ENCODE measurements around the gene UBD. TPM values are rescaled to one million over a fixed set of nuclear protein-coding genes. Genes with fewer than 3 reads are reported as not detected.

Gene UBD
- total and polyA plus RNA-seq, 2 of the 13 experiments (the other 11 are each of a cell fraction or from before 2014, with no cell fraction given): 13.9 to 172 TPM

DNA sequence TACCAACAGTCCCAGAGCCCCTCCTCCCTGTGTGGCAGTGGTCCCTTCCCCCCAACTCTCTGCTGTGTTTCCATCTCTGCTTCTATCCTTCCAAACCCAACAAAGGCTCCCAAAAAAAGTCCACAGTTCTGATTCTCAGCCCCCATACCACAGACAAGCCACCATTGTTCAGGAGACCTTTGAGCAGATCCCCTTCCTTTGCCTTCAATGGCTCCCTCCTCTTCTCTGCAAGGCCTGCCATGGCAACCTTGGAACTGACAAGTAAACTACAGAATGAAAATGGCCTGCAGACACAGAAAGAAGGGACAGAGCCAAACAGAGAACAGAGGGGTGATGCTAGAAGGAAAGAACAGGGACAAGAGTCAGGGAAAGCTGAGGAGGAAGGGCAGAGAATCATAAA lies 48.6 kb upstream of the UBD start:
- FAIRE-seq: no peak
- TF ChIP-seq HES4 (CRISPR knock-in tag; IDR thresholded peaks at IDR 0.05; ENCODE audit: borderline replicate concordance) (no peak), HOXD1 (CRISPR knock-in tag; IDR thresholded peaks at IDR 0.05) (no peak), ZNF644 (CRISPR knock-in tag; IDR thresholded peaks at IDR 0.05; ENCODE audit: low read depth) (no peak), ZFP1 (CRISPR knock-in tag; IDR thresholded peaks at IDR 0.05) (no peak), HOXA9 (CRISPR knock-in tag; IDR thresholded peaks at IDR 0.05; ENCODE audit: borderline replicate concordance) (no peak), ZNF572 (CRISPR knock-in tag; IDR thresholded peaks at IDR 0.05) (no peak), ATAD3A (CRISPR knock-in tag; IDR thresholded peaks at IDR 0.05) (no peak), ZNF879 (CRISPR knock-in tag; IDR thresholded peaks at IDR 0.05) (no peak), ZNF737 (CRISPR knock-in tag; IDR thresholded peaks at IDR 0.05; ENCODE audit: borderline replicate concordance) (no peak), ARNT (IDR thresholded peaks at IDR 0.05) (no peak)
- TF ChIP-seq, protein P1, sequence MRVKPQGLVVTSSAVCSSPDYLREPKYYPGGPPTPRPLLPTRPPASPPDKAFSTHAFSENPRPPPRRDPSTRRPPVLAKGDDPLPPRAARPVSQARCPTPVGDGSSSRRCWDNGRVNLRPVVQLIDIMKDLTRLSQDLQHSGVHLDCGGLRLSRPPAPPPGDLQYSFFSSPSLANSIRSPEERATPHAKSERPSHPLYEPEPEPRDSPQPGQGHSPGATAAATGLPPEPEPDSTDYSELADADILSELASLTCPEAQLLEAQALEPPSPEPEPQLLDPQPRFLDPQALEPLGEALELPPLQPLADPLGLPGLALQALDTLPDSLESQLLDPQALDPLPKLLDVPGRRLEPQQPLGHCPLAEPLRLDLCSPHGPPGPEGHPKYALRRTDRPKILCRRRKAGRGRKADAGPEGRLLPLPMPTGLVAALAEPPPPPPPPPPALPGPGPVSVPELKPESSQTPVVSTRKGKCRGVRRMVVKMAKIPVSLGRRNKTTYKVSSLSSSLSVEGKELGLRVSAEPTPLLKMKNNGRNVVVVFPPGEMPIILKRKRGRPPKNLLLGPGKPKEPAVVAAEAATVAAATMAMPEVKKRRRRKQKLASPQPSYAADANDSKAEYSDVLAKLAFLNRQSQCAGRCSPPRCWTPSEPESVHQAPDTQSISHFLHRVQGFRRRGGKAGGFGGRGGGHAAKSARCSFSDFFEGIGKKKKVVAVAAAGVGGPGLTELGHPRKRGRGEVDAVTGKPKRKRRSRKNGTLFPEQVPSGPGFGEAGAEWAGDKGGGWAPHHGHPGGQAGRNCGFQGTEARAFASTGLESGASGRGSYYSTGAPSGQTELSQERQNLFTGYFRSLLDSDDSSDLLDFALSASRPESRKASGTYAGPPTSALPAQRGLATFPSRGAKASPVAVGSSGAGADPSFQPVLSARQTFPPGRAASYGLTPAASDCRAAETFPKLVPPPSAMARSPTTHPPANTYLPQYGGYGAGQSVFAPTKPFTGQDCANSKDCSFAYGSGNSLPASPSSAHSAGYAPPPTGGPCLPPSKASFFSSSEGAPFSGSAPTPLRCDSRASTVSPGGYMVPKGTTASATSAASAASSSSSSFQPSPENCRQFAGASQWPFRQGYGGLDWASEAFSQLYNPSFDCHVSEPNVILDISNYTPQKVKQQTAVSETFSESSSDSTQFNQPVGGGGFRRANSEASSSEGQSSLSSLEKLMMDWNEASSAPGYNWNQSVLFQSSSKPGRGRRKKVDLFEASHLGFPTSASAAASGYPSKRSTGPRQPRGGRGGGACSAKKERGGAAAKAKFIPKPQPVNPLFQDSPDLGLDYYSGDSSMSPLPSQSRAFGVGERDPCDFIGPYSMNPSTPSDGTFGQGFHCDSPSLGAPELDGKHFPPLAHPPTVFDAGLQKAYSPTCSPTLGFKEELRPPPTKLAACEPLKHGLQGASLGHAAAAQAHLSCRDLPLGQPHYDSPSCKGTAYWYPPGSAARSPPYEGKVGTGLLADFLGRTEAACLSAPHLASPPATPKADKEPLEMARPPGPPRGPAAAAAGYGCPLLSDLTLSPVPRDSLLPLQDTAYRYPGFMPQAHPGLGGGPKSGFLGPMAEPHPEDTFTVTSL (CRISPR knock-in tag; IDR thresholded peaks at IDR 0.05; ENCODE audit: borderline replicate concordance): no peak
- TF ChIP-seq, protein P2, sequence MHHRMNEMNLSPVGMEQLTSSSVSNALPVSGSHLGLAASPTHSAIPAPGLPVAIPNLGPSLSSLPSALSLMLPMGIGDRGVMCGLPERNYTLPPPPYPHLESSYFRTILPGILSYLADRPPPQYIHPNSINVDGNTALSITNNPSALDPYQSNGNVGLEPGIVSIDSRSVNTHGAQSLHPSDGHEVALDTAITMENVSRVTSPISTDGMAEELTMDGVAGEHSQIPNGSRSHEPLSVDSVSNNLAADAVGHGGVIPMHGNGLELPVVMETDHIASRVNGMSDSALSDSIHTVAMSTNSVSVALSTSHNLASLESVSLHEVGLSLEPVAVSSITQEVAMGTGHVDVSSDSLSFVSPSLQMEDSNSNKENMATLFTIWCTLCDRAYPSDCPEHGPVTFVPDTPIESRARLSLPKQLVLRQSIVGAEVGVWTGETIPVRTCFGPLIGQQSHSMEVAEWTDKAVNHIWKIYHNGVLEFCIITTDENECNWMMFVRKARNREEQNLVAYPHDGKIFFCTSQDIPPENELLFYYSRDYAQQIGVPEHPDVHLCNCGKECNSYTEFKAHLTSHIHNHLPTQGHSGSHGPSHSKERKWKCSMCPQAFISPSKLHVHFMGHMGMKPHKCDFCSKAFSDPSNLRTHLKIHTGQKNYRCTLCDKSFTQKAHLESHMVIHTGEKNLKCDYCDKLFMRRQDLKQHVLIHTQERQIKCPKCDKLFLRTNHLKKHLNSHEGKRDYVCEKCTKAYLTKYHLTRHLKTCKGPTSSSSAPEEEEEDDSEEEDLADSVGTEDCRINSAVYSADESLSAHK (CRISPR knock-in tag; IDR thresholded peaks at IDR 0.05; ENCODE audit: borderline replicate concordance): no peak
- TF ChIP-seq, protein P3, sequence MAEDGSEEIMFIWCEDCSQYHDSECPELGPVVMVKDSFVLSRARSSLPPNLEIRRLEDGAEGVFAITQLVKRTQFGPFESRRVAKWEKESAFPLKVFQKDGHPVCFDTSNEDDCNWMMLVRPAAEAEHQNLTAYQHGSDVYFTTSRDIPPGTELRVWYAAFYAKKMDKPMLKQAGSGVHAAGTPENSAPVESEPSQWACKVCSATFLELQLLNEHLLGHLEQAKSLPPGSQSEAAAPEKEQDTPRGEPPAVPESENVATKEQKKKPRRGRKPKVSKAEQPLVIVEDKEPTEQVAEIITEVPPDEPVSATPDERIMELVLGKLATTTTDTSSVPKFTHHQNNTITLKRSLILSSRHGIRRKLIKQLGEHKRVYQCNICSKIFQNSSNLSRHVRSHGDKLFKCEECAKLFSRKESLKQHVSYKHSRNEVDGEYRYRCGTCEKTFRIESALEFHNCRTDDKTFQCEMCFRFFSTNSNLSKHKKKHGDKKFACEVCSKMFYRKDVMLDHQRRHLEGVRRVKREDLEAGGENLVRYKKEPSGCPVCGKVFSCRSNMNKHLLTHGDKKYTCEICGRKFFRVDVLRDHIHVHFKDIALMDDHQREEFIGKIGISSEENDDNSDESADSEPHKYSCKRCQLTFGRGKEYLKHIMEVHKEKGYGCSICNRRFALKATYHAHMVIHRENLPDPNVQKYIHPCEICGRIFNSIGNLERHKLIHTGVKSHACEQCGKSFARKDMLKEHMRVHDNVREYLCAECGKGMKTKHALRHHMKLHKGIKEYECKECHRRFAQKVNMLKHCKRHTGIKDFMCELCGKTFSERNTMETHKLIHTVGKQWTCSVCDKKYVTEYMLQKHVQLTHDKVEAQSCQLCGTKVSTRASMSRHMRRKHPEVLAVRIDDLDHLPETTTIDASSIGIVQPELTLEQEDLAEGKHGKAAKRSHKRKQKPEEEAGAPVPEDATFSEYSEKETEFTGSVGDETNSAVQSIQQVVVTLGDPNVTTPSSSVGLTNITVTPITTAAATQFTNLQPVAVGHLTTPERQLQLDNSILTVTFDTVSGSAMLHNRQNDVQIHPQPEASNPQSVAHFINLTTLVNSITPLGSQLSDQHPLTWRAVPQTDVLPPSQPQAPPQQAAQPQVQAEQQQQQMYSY (CRISPR knock-in tag; IDR thresholded peaks at IDR 0.05): no peak
- TF ChIP-seq, protein P4, sequence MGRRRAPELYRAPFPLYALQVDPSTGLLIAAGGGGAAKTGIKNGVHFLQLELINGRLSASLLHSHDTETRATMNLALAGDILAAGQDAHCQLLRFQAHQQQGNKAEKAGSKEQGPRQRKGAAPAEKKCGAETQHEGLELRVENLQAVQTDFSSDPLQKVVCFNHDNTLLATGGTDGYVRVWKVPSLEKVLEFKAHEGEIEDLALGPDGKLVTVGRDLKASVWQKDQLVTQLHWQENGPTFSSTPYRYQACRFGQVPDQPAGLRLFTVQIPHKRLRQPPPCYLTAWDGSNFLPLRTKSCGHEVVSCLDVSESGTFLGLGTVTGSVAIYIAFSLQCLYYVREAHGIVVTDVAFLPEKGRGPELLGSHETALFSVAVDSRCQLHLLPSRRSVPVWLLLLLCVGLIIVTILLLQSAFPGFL (CRISPR knock-in tag; IDR thresholded peaks at IDR 0.05): no peak

More for the DNA sequence above, 48.6 kb upstream of the UBD start:
- no peak overlapping the region for H3K4me3 ChIP-seq (replicated peaks in 1 of 3; ENCODE audit: insufficient read depth in 1 of 3, low read depth in 2 of 3, low read length in 3 of 3)
- no peak overlapping the region for H2AFZ ChIP-seq (ENCODE audit: low read length)
- ChIA-PET CTCF (ENCODE audit: low intra/inter-chr PET ratio, low total read pairs) (no interaction called here), POLR2A (no interaction called here)
- no peak for DNase-seq (ENCODE audit: low spot score)
- no peak overlapping the region for H3K27ac ChIP-seq (ENCODE audit: extremely low read length, insufficient read depth, low read length)
- H3K36me3 ChIP-seq (replicated peaks in 1 of 2; ENCODE audit: control insufficient read depth in 1 of 2, insufficient read depth in 2 of 2, low read length in 2 of 2): no peaks in the 10 kb centered on the region
- ATAC-seq: no peak
- no peaks in the 10 kb centered on the region for H3K4me1 ChIP-seq (ENCODE audit: insufficient read depth, low read length)
- H3K4me2 ChIP-seq (ENCODE audit: low read depth, low read length): no peak overlapping the region
- H3K9ac ChIP-seq (ENCODE audit: insufficient read depth, low read depth, low read length): no peak overlapping the region
- H3K9me3 ChIP-seq (ENCODE audit: low read length): no peaks in the 10 kb centered on the region
- BruUV-seq (replicated peaks): no TSS peak
- H3K79me2 ChIP-seq (ENCODE audit: insufficient read depth, low read length): no peaks in the 10 kb centered on the region
- in situ Hi-C loops (cut with HindIII; ENCODE audit: extremely low pct_ligation_motif_present, low pct_unique_long_range_greater_than_20kb) (no loop called here), intact Hi-C loops (cut with micrococcal nuclease; ENCODE audit: unreplicated experiment) (no loop called here)
- no peaks in the 10 kb centered on the region for H4K20me1 ChIP-seq (ENCODE audit: insufficient read depth, low read length)
- peaks cover 0 to 14% of the 10 kb centered on the region in 2 experiments; a peak in 1 of 5 replicates for H3K27me3 ChIP-seq (ENCODE audit: control insufficient read depth in 1 of 2, insufficient read depth in 2 of 2, low read length in 2 of 2)

Measured in HepG2 (cell line).